Mesendoderm (in vitro differentiated cells): ENCODE results near the gene SORCS2.

Experiments used
- DNase-seq: peaks from one replicate; pipeline ENCODE4 v3.0.0; 2013
- H2AK5ac ChIP-seq: 2 replicates; pipeline ENCODE4 v1.6.1; 2013; ENCODE audit warnings: low read length, inconsistent platforms
- H2BK120ac ChIP-seq: 2 replicates; pipeline ENCODE4 v1.6.1; 2013; ENCODE audit warnings: low read depth, mild to moderate bottlenecking, low read length, moderate library complexity, mixed read lengths
- H2BK15ac ChIP-seq: replicated peaks from 2 replicates; pipeline ENCODE4 v1.6.1; 2013; ENCODE audit warnings: low read depth, mild to moderate bottlenecking, moderate library complexity
- H2BK5ac ChIP-seq: 2 replicates; pipeline ENCODE4 v1.6.1; 2013; ENCODE audit warnings: low read length, inconsistent platforms
- H3K18ac ChIP-seq: 2 replicates; pipeline ENCODE4 v1.6.1; 2013; ENCODE audit warnings: mild to moderate bottlenecking, low read length, mixed read lengths
- H3K23ac ChIP-seq: one replicate; pipeline ENCODE4 v1.6.1; 2013; ENCODE audit warnings: low read length
- H3K27ac ChIP-seq: 2 replicates; pipeline ENCODE4 v1.5.1; 2013; ENCODE audit warnings: low read depth, mild to moderate bottlenecking, inconsistent platforms, low read length, moderate library complexity
- H3K27me3 ChIP-seq: 2 replicates; pipeline ENCODE4 v1.6.1; 2013; ENCODE audit warnings: low read length, control low read depth, mild to moderate bottlenecking, inconsistent platforms; ENCODE audit not compliant: insufficient read depth, poor library complexity
- H3K36me3 ChIP-seq: 2 replicates; pipeline ENCODE4 v1.6.1; 2013; ENCODE audit warnings: low read length, inconsistent platforms; ENCODE audit not compliant: control insufficient read depth, insufficient read depth
- H3K4ac ChIP-seq: one replicate; pipeline ENCODE4 v1.6.1; 2013; ENCODE audit warnings: low read depth, mild to moderate bottlenecking, low read length, moderate library complexity
- H3K4me1 ChIP-seq: 2 replicates; pipeline ENCODE4 v1.6.1; 2013; ENCODE audit warnings: low read depth, low read length, inconsistent platforms; ENCODE audit not compliant: control insufficient read depth
- H3K4me2 ChIP-seq: 2 replicates; pipeline ENCODE4 v1.6.1; 2013; ENCODE audit warnings: low read length
- H3K4me3 ChIP-seq: 2 replicates; pipeline ENCODE4 v1.5.1; 2013; ENCODE audit warnings: mild to moderate bottlenecking, low read length
- H3K56ac ChIP-seq: one replicate; pipeline ENCODE4 v1.6.1; 2013; ENCODE audit warnings: low read length
- H3K79me1 ChIP-seq: 2 replicates; pipeline ENCODE4 v1.6.1; 2013; ENCODE audit warnings: low read length, inconsistent platforms
- H3K79me2 ChIP-seq: 2 replicates; pipeline ENCODE4 v1.6.1; 2013; ENCODE audit warnings: mild to moderate bottlenecking, low read length; ENCODE audit not compliant: control insufficient read depth, insufficient read depth
- H3K9ac ChIP-seq: 2 replicates; pipeline ENCODE4 v1.6.1; 2013; ENCODE audit warnings: low read length, inconsistent platforms
- H4K5ac ChIP-seq: one replicate; pipeline ENCODE4 v1.6.1; 2013; ENCODE audit warnings: low read length
- H4K8ac ChIP-seq: one replicate; pipeline ENCODE4 v1.6.1; 2013; ENCODE audit warnings: low read depth, mild to moderate bottlenecking, control low read depth, low read length, moderate library complexity
- WGBS: extraction: QIAGEN DNeasy Blood & Tissue Kit; methylation state at CpG from one replicate; pipeline ENCODE4 v1.1.7; 2013; ENCODE audit warnings: low lambda C conversion rate, missing lambda C conversion rate; ENCODE audit not compliant: insufficient coverage; ENCODE audit errors: extremely low coverage; 5-methylcytosine and 5-hydroxymethylcytosine counted together

The SORCS2 gene

GRCh38 chr4:7753271-7753670, 560.9 kb downstream of the SORCS2 start:
- Histone ChIP-seq H3K23ac (no peak overlapping the region), H3K4me3 (no peak overlapping the region), H2BK120ac (no peak overlapping the region), H3K36me3 (no peaks in the 10 kb centered on the region), H2AK5ac (no peak overlapping the region), H2BK5ac (no peak overlapping the region), H3K9ac (no peak overlapping the region), H3K18ac (no peak overlapping the region), H3K79me1 (no peaks in the 10 kb centered on the region), H4K5ac (no peak overlapping the region), H3K27me3 (no peaks in the 10 kb centered on the region), H2BK15ac (no peak overlapping the region), H3K4me1 (no peaks in the 10 kb centered on the region), H3K27ac (no peak overlapping the region), H3K56ac (no peak overlapping the region), H4K8ac (no peak overlapping the region), H3K4ac (no peak overlapping the region), H3K79me2 (no peaks in the 10 kb centered on the region), H3K4me2 (no peak overlapping the region)
- DNase-seq: no peak
- no CpG with 5 or more reads among the region's 15 CpGs for WGBS

DNA sequence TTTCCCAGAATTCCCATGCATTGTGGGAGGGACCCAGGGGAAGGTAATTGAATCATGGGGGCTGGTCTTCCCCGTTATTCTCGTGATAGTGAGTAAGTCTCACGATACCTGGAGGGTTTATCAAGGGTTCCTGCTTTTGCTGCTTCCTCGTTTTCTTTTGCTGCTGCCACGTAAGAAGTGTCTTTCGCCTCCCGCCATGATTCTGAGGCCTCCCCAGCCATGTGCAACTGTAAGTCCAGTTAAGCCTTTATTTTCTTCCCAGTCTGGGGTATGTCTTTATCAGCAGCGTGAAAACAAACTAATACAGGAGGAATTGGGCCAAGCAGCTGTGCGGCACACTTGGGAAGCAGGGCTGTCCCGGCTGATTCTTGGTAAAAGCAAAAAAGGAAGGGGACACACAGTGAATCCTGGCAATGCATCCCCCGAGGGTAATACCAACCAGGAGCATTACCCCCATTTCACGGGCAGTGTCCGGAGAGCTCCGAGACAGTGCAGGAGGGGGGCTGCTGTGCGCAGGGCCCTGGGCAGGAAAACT, 561.7 kb downstream of the SORCS2 start:
- DNase-seq: no peak
- no peak overlapping the region for H2BK120ac ChIP-seq
- no peak overlapping the region for H3K23ac ChIP-seq
- no peaks in the 10 kb centered on the region for H3K79me1 ChIP-seq
- H3K4me3 ChIP-seq: no peak overlapping the region
- no peak overlapping the region for H2BK5ac ChIP-seq
- no peak overlapping the region for H3K4me2 ChIP-seq
- H4K5ac ChIP-seq: no peak overlapping the region
- no peaks in the 10 kb centered on the region for H3K79me2 ChIP-seq
- no peaks in the 10 kb centered on the region for H3K36me3 ChIP-seq
- H3K56ac ChIP-seq: no peak overlapping the region
- H4K8ac ChIP-seq: no peak overlapping the region
- no peak overlapping the region for H2AK5ac ChIP-seq
- no peak overlapping the region for H3K18ac ChIP-seq
- no peak overlapping the region for H2BK15ac ChIP-seq
- H3K4me1 ChIP-seq: no peaks in the 10 kb centered on the region
- H3K27ac ChIP-seq: no peak overlapping the region
- no peaks in the 10 kb centered on the region for H3K27me3 ChIP-seq
- WGBS: no CpG with 5 or more reads among the region's 15 CpGs
- H3K4ac ChIP-seq: no peak overlapping the region
- no peak overlapping the region for H3K9ac ChIP-seq

- Histone ChIP-seq H3K4me2 (no peak overlapping the region), H3K56ac (no peak overlapping the region), H3K23ac (no peak overlapping the region), H3K4ac (no peak overlapping the region), H2BK5ac (no peak overlapping the region), H3K9ac (no peak overlapping the region), H3K4me3 (no peak overlapping the region), H3K27ac (no peak overlapping the region), H3K18ac (no peak overlapping the region), H3K36me3 (no peaks in the 10 kb centered on the region), H2BK15ac (no peak overlapping the region), H2BK120ac (no peak overlapping the region), H2AK5ac (no peak overlapping the region), H3K79me1 (no peaks in the 10 kb centered on the region), H3K4me1 (no peaks in the 10 kb centered on the region), H4K5ac (no peak overlapping the region), H3K27me3 (no peaks in the 10 kb centered on the region), H3K79me2 (no peaks in the 10 kb centered on the region), H4K8ac (no peak overlapping the region)
- WGBS: no CpG with 5 or more reads among the region's 21 CpGs
- no peak for DNase-seq
These were observed 562.4 kb downstream of the SORCS2 start for GRCh38 chr4:7754565-7755262.

GRCh38 chr4:7755561-7755960, 563.2 kb downstream of the SORCS2 start:
- Histone ChIP-seq H3K27me3 (no peaks in the 10 kb centered on the region), H3K4me2 (no peak overlapping the region), H3K36me3 (no peaks in the 10 kb centered on the region), H3K9ac (no peak overlapping the region), H3K23ac (no peak overlapping the region), H2BK15ac (no peak overlapping the region), H2AK5ac (no peak overlapping the region), H3K4me1 (no peaks in the 10 kb centered on the region), H3K27ac (no peak overlapping the region), H3K56ac (no peak overlapping the region), H3K18ac (no peak overlapping the region), H3K79me2 (no peaks in the 10 kb centered on the region), H3K4me3 (no peak overlapping the region), H4K8ac (no peak overlapping the region), H2BK5ac (no peak overlapping the region), H3K79me1 (no peaks in the 10 kb centered on the region), H4K5ac (no peak overlapping the region), H3K4ac (no peak overlapping the region), H2BK120ac (no peak overlapping the region)
- WGBS: no CpG with 5 or more reads among the region's 16 CpGs
- no peak for DNase-seq

GRCh38 chr4:7756071-7756470, 563.7 kb downstream of the SORCS2 start:
- Histone ChIP-seq H3K18ac (no peak overlapping the region), H4K5ac (no peak overlapping the region), H3K56ac (no peak overlapping the region), H2BK5ac (no peak overlapping the region), H3K4me1 (no peaks in the 10 kb centered on the region), H2BK15ac (no peak overlapping the region), H3K9ac (no peak overlapping the region), H3K23ac (no peak overlapping the region), H4K8ac (no peak overlapping the region), H3K36me3 (no peaks in the 10 kb centered on the region), H3K27me3 (no peaks in the 10 kb centered on the region), H2BK120ac (no peak overlapping the region), H3K4ac (no peak overlapping the region), H2AK5ac (no peak overlapping the region), H3K4me2 (no peak overlapping the region), H3K79me1 (no peaks in the 10 kb centered on the region), H3K4me3 (no peak overlapping the region), H3K79me2 (no peaks in the 10 kb centered on the region), H3K27ac (no peak overlapping the region)
- WGBS: no CpG with 5 or more reads among the region's 14 CpGs
- DNase-seq: no peak
